GM18498 (cell line): Measurements from ENCODE around the gene GLI3.

Experiments
- ATAC-seq: cut with Tn5 transposase; IDR thresholded peaks from one replicate; pipeline ENCODE4 v1.9.1; 2021; ENCODE audit warnings: mild to moderate bottlenecking, moderate library complexity; ENCODE audit not compliant: unreplicated experiment

Gene GLI3

GRCh38 chr7:42049761-42050160 is 187.2 kb downstream of the GLI3 start:
- no peak for ATAC-seq

- no peak for ATAC-seq
Measured at GRCh38 chr7:42046483-42046882, 190.5 kb downstream of the GLI3 start.

GRCh38 chr7:42045961-42046360 is 191.0 kb downstream of the GLI3 start:
- ATAC-seq: no peak

GRCh38 chr7:42039921-42040320 is 197.1 kb downstream of the GLI3 start:
- no peak for ATAC-seq

- ATAC-seq: no peak
Measured at GRCh38 chr7:42035210-42035609, 201.8 kb downstream of the GLI3 start.

- ATAC-seq: no peak
Measured at GRCh38 chr7:42033480-42033879, 203.5 kb downstream of the GLI3 start.

- ATAC-seq: no peak
Measured at GRCh38 chr7:42029405-42029804, 207.6 kb downstream of the GLI3 start.

- ATAC-seq: no peak
Measured at GRCh38 chr7:42027521-42027920, 209.5 kb downstream of the GLI3 start.

GRCh38 chr7:42026622-42027197 is 210.3 kb downstream of the GLI3 start:
- ATAC-seq: no peak

- ATAC-seq: no peak
Measured at GRCh38 chr7:42025635-42026375, 211.2 kb downstream of the GLI3 start.

GRCh38 chr7:42024537-42024936 is 212.5 kb downstream of the GLI3 start:
- ATAC-seq: no peak

GRCh38 chr7:42023262-42023661 is 213.7 kb downstream of the GLI3 start:
- ATAC-seq: no peak

- no peak for ATAC-seq
Measured at GRCh38 chr7:42022791-42023190, 214.2 kb downstream of the GLI3 start.

GRCh38 chr7:42022056-42022455 is 215.0 kb downstream of the GLI3 start:
- no peak for ATAC-seq

- no peak for ATAC-seq
Measured at GRCh38 chr7:42021631-42022030, 215.4 kb downstream of the GLI3 start.

GRCh38 chr7:42020061-42020460 is 216.9 kb downstream of the GLI3 start:
- no peak for ATAC-seq

GRCh38 chr7:42017349-42017986 is 219.5 kb downstream of the GLI3 start:
- no peak for ATAC-seq

- ATAC-seq: no peak
Measured at GRCh38 chr7:42016517-42016916, 220.5 kb downstream of the GLI3 start.

- no peak for ATAC-seq
Measured at GRCh38 chr7:42014625-42015618, 222.1 kb downstream of the GLI3 start.

GRCh38 chr7:42012786-42013360 is 224.1 kb downstream of the GLI3 start:
- no peak for ATAC-seq

- ATAC-seq: no peak
Measured at GRCh38 chr7:42012313-42012712, 224.7 kb downstream of the GLI3 start.
